ENCODE data around the gene PPARA. TPM values are rescaled to one million over a fixed set of nuclear protein-coding genes. Genes with fewer than 3 reads are reported as not detected.

The PPARA gene
- total and polyA plus RNA-seq, 2 of the 4 experiments (the other 2 are of a cell fraction) = 3.1 to 7.0 TPM

GRCh38 chr22:46103181-46103580, 47.1 kb upstream of the PPARA start:
- no peak overlapping the region for H2BK120ac ChIP-seq (ENCODE audit: low read depth, low read length)
- POLR2A ChIA-PET (ENCODE audit: unreplicated experiment) = no interaction called here
- no peak for TF ChIP-seq MAZ (IDR thresholded peaks at IDR 0.05; ENCODE audit: borderline replicate concordance, low read depth, low read length)
- TF ChIP-seq RCOR1 (IDR thresholded peaks at IDR 0.05; ENCODE audit: insufficient replicate concordance, low read length) = no peak
- no peak for TF ChIP-seq CTCF (conservative IDR thresholded peaks at IDR 0.05; ENCODE audit: low read depth, low read length)
- TF ChIP-seq POLR2A (IDR thresholded peaks at IDR 0.05; ENCODE audit: low read depth, low read length) = no peak
- no peak overlapping the region for H3K14ac ChIP-seq (replicated peaks; ENCODE audit: low read depth, low read length)
- no peak overlapping the region for H2BK5ac ChIP-seq (ENCODE audit: low read depth, low read length, poor library complexity, severe bottlenecking)
- no peak overlapping the region for H2AFZ ChIP-seq (replicated peaks; ENCODE audit: low read length, poor library complexity)
- no peak overlapping the region for H3K4ac ChIP-seq (ENCODE audit: low read depth, low read length)
- H4K91ac ChIP-seq (ENCODE audit: insufficient read depth, low read depth, low read length) = no peak overlapping the region
- no peak overlapping the region for H2AK9ac ChIP-seq (replicated peaks; ENCODE audit: low read depth, low read length, poor library complexity)
- peaks cover 71% of the 10 kb centered on the region for H3K36me3 ChIP-seq (ENCODE audit: control insufficient read depth, insufficient read depth, low read length)
- no peak overlapping the region for H3K4me2 ChIP-seq (ENCODE audit: low read depth, low read length)
- H3K9me3 ChIP-seq (ENCODE audit: control insufficient read depth, insufficient read depth, low read length) = no peaks in the 10 kb centered on the region
- H3K27ac ChIP-seq (ENCODE audit: insufficient read depth, low read length) = no peak overlapping the region
- no peak overlapping the region for H3K23ac ChIP-seq (ENCODE audit: low read depth, low read length)
- H3K79me1 ChIP-seq (ENCODE audit: low read depth in 1 of 2, low read length in 2 of 2) = peaks cover 31 to 85% of the 10 kb centered on the region in 2 experiments
- ATAC-seq (ENCODE audit: low read depth) (no peak), DNase-seq (no peak)
- CTCF ChIA-PET = no interaction called here
- intact Hi-C loops (cut with micrococcal nuclease) (no loop called here), dilution Hi-C loops (cut with HindIII; ENCODE audit: low sequenced_read_pairs, unreplicated experiment) (no loop called here), in situ Hi-C loops (cut with MboI; ENCODE audit: low sequenced_read_pairs) (no loop called here)
- no peak overlapping the region for H3K56ac ChIP-seq (ENCODE audit: extremely low read depth, insufficient read depth, low read length)
- H4K8ac ChIP-seq (ENCODE audit: low read depth in 2 of 2, low read length in 2 of 2) = no peak overlapping the region
- H3K18ac ChIP-seq (ENCODE audit: low read depth, low read length) = no peak overlapping the region
- no TSS peak for BruUV-seq (replicated peaks)
- no peak overlapping the region for H3K9ac ChIP-seq (ENCODE audit: low read depth, low read length)
- 95% methylated on average over 6 of the region's 13 CpGs; no CpG with 5 or more reads in 1 of the 2 experiments for WGBS, 2 experiments (ENCODE audit: extremely low coverage in 2 of 2, insufficient read length in 1 of 2)
- no peaks in the 10 kb centered on the region for H3K27me3 ChIP-seq (ENCODE audit: control insufficient read depth, insufficient read depth, low read length)
- H3K4me1 ChIP-seq (ENCODE audit: control insufficient read depth, insufficient read depth, low read length) = peaks cover 22% of the 10 kb centered on the region
- no peaks in the 10 kb centered on the region for H3K9me1 ChIP-seq (ENCODE audit: insufficient read depth, low read length)
- no peak overlapping the region for H3K4me3 ChIP-seq (ENCODE audit: insufficient read depth, low read depth, low read length)
- no peak overlapping the region for H2AK5ac ChIP-seq (ENCODE audit: low read depth, low read length)
- no peak overlapping the region for H2BK15ac ChIP-seq (ENCODE audit: low read depth, low read length)
- H2BK20ac ChIP-seq (ENCODE audit: low read depth, low read length) = no peak overlapping the region
- H4K5ac ChIP-seq (ENCODE audit: low read depth, low read length) = no peak overlapping the region
- peaks cover 34% of the 10 kb centered on the region for H4K20me1 ChIP-seq (ENCODE audit: insufficient read depth, low read length)

Measured in IMR-90 (cell line).